SK-N-SH treated with all-trans-retinoic acid at 6 μM for 48 hours (cell line): Measurements from ENCODE around the gene SOX12.

ENCODE experiments used
- ATAC-seq: fragments of 200-7000 bp; cut with Tn5 transposase; 3 replicates; pipeline ENCODE4 v1.9.1; 2020; ENCODE audit warnings: mild to moderate bottlenecking, moderate library complexity
- ARNTL ChIP-seq: fragments of 450-650 bp; formaldehyde crosslinking; IDR thresholded peaks from 2 replicates; pipeline ENCODE4 v1.5.0; 2020; ENCODE audit warnings: low read depth, mild to moderate bottlenecking, moderate library complexity, borderline replicate concordance
- BACH2 ChIP-seq: fragments of 250-450 bp; sonication (Bioruptor Pico); IDR thresholded peaks from 2 replicates; pipeline ENCODE4 v1.9.0; 2021; ENCODE audit warnings: mild to moderate bottlenecking, borderline replicate concordance
- CREB5 ChIP-seq: fragments of 250-450 bp; sonication (Bioruptor Pico); IDR thresholded peaks from 2 replicates; pipeline ENCODE4 v1.5.1; 2020; ENCODE audit warnings: low read depth, mild to moderate bottlenecking, moderate library complexity
- CSDC2 ChIP-seq: fragments of 250-450 bp; sonication (Bioruptor Pico); IDR thresholded peaks from 2 replicates; pipeline ENCODE4 v1.5.0; 2020; ENCODE audit warnings: mild to moderate bottlenecking, moderate library complexity
- ESRRG ChIP-seq: fragments of 250-450 bp; sonication (Bioruptor Pico); IDR thresholded peaks from 2 replicates; pipeline ENCODE4 v1.6.1; 2021; ENCODE audit warnings: mild to moderate bottlenecking
- ISL1 ChIP-seq: fragments of 250-450 bp; sonication (Bioruptor Pico); IDR thresholded peaks from 2 replicates; pipeline ENCODE4 v2.1.2; 2022; ENCODE audit warnings: mild to moderate bottlenecking, moderate library complexity
- OSR1 ChIP-seq: fragments of 250-450 bp; sonication (Bioruptor Pico); IDR thresholded peaks from 2 replicates; pipeline ENCODE4 v1.8.0; 2022; ENCODE audit warnings: moderate library complexity, mild to moderate bottlenecking, inconsistent platforms
- RARB ChIP-seq: fragments of 250-450 bp; sonication (Bioruptor Pico); IDR thresholded peaks from 2 replicates; pipeline ENCODE4 v1.8.0; 2021; ENCODE audit warnings: mild to moderate bottlenecking, moderate library complexity
- SNAI2 ChIP-seq: fragments of 250-450 bp; sonication (Bioruptor Pico); IDR thresholded peaks from 2 replicates; pipeline ENCODE4 v1.5.0; 2020; ENCODE audit warnings: mild to moderate bottlenecking, moderate library complexity
- TCF4 ChIP-seq: fragments of 250-450 bp; sonication (Bioruptor Pico); IDR thresholded peaks from 2 replicates; pipeline ENCODE4 v1.8.0; 2021; ENCODE audit warnings: mild to moderate bottlenecking, moderate library complexity, borderline replicate concordance
- TOX ChIP-seq: fragments of 250-450 bp; sonication (Bioruptor Pico); IDR thresholded peaks from 2 replicates; pipeline ENCODE4 v1.8.0; 2021; ENCODE audit warnings: mild to moderate bottlenecking, moderate library complexity, borderline replicate concordance
- ZC3H10 ChIP-seq: fragments of 250-450 bp; sonication (Bioruptor Pico); IDR thresholded peaks from 2 replicates; pipeline ENCODE4 v1.5.1; 2021; ENCODE audit warnings: mild to moderate bottlenecking, moderate library complexity
- ZFP3 ChIP-seq: fragments of 250-450 bp; sonication (Bioruptor Pico); IDR thresholded peaks from 2 replicates; pipeline ENCODE4 v1.5.0; 2020; ENCODE audit warnings: mild to moderate bottlenecking, moderate library complexity
- ZFP30 ChIP-seq: fragments of 450-650 bp; formaldehyde crosslinking; IDR thresholded peaks from 2 replicates; pipeline ENCODE4 v1.5.0; 2022; ENCODE audit warnings: mild to moderate bottlenecking, moderate library complexity
- ZNF8 ChIP-seq: fragments of 450-650 bp; formaldehyde crosslinking; IDR thresholded peaks from 2 replicates; pipeline ENCODE4 v1.5.0; 2020; ENCODE audit warnings: mild to moderate bottlenecking, moderate library complexity
- TF ChIP-seq, protein P1 (sequence below): fragments of 250-450 bp; sonication (Bioruptor Pico); IDR thresholded peaks from 2 replicates; pipeline ENCODE4 v1.8.0; 2021; ENCODE audit warnings: low read depth, mild to moderate bottlenecking, moderate library complexity, borderline replicate concordance
- TF ChIP-seq, protein P2 (sequence below): fragments of 250-450 bp; sonication (Bioruptor Pico); IDR thresholded peaks from 2 replicates; pipeline ENCODE4 v1.8.0; 2020; ENCODE audit warnings: mild to moderate bottlenecking, moderate library complexity, borderline replicate concordance
- TF ChIP-seq, protein P3 (sequence below): fragments of 250-450 bp; sonication (Bioruptor Pico); IDR thresholded peaks from 2 replicates; pipeline ENCODE4 v1.5.0; 2020; ENCODE audit warnings: mild to moderate bottlenecking, moderate library complexity

Gene SOX12

DNA sequence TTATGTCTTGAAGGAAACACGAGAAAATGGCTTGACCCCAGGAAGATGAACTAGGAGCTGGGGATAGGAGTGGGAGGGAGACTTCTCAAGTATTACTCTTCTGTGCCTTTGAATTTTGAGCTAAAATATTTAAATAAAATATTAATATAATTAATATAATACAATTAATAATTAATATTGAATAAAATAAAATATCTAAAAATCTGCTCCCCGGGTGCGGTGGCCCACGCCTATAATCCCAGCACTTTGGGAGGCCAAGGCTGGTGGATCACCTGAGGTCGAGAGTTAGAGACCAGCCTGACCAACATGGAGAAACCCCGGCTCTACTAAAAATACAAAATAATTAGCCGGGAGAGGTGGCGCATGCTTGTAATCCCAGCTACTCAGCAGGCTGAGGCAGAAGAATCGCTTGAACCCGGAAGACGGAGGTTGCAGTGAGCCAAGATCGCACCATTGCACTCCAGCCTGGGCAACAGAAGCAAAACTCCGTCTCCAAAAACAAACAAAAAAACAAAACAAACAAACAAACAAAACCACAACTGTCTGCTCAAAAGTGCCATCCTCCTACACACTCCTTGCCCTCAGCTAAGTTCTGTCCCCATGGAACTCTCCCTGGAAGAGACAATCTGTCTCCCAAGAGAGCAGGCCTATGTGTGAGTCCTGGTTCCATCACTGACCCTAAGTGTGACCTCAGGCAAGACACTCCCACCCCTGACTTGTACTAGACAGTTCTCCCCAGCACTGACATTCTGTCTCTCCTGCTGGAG, 41.5 kb downstream of the SOX12 start:
- no peak for TF ChIP-seq OSR1 (CRISPR knock-in tag)
- no peak for TF ChIP-seq BACH2
- TF ChIP-seq RARB (CRISPR knock-in tag) = no peak
- TF ChIP-seq ZC3H10 (CRISPR knock-in tag) = no peak
- TF ChIP-seq, protein P1, sequence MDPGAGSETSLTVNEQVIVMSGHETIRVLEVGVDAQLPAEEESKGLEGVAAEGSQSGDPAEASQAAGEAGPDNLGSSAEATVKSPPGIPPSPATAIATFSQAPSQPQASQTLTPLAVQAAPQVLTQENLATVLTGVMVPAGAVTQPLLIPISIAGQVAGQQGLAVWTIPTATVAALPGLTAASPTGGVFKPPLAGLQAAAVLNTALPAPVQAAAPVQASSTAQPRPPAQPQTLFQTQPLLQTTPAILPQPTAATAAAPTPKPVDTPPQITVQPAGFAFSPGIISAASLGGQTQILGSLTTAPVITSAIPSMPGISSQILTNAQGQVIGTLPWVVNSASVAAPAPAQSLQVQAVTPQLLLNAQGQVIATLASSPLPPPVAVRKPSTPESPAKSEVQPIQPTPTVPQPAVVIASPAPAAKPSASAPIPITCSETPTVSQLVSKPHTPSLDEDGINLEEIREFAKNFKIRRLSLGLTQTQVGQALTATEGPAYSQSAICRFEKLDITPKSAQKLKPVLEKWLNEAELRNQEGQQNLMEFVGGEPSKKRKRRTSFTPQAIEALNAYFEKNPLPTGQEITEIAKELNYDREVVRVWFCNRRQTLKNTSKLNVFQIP = no peak
- no peak for TF ChIP-seq TOX
- TF ChIP-seq, protein P2, sequence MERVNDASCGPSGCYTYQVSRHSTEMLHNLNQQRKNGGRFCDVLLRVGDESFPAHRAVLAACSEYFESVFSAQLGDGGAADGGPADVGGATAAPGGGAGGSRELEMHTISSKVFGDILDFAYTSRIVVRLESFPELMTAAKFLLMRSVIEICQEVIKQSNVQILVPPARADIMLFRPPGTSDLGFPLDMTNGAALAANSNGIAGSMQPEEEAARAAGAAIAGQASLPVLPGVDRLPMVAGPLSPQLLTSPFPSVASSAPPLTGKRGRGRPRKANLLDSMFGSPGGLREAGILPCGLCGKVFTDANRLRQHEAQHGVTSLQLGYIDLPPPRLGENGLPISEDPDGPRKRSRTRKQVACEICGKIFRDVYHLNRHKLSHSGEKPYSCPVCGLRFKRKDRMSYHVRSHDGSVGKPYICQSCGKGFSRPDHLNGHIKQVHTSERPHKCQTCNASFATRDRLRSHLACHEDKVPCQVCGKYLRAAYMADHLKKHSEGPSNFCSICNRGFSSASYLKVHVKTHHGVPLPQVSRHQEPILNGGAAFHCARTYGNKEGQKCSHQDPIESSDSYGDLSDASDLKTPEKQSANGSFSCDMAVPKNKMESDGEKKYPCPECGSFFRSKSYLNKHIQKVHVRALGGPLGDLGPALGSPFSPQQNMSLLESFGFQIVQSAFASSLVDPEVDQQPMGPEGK = no peak
- TF ChIP-seq ESRRG (CRISPR knock-in tag) = no peak
- TF ChIP-seq ZFP30 (CRISPR knock-in tag) = no peak
- TF ChIP-seq, protein P3, sequence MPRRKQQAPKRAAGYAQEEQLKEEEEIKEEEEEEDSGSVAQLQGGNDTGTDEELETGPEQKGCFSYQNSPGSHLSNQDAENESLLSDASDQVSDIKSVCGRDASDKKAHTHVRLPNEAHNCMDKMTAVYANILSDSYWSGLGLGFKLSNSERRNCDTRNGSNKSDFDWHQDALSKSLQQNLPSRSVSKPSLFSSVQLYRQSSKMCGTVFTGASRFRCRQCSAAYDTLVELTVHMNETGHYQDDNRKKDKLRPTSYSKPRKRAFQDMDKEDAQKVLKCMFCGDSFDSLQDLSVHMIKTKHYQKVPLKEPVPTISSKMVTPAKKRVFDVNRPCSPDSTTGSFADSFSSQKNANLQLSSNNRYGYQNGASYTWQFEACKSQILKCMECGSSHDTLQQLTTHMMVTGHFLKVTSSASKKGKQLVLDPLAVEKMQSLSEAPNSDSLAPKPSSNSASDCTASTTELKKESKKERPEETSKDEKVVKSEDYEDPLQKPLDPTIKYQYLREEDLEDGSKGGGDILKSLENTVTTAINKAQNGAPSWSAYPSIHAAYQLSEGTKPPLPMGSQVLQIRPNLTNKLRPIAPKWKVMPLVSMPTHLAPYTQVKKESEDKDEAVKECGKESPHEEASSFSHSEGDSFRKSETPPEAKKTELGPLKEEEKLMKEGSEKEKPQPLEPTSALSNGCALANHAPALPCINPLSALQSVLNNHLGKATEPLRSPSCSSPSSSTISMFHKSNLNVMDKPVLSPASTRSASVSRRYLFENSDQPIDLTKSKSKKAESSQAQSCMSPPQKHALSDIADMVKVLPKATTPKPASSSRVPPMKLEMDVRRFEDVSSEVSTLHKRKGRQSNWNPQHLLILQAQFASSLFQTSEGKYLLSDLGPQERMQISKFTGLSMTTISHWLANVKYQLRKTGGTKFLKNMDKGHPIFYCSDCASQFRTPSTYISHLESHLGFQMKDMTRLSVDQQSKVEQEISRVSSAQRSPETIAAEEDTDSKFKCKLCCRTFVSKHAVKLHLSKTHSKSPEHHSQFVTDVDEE (CRISPR knock-in tag) = no peak
- no peak for TF ChIP-seq SNAI2
- TF ChIP-seq CREB5 (CRISPR knock-in tag) = no peak
- TF ChIP-seq CSDC2 (CRISPR knock-in tag) = no peak
- no peak for TF ChIP-seq ZNF8 (CRISPR knock-in tag)
- TF ChIP-seq TCF4 (CRISPR knock-in tag) = no peak
- no peak for ATAC-seq

DNA sequence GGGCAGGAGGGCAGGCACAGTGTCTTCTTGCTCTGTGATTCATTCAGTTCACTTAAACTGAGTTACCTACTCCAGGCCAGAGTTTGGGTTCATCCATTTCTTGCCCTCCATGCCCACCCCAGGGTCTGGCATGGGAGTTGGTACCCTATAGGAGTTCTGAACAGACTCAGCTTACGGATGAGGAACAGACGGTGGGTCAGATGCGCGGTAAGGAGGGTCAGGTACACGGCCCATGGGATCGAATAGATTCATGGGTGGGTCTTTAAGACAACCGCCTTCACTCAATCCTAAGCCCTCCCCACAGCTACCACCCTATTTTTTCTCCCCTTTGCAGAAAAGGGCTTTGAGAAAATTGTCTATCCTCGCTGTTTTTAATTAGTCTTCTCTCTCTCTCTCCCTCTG, 42.1 kb downstream of the SOX12 start:
- no peak for ATAC-seq
- TF ChIP-seq OSR1 (CRISPR knock-in tag) = no peak
- no peak for TF ChIP-seq BACH2
- no peak for TF ChIP-seq CSDC2 (CRISPR knock-in tag)
- TF ChIP-seq ZFP3 (CRISPR knock-in tag) = no peak
- no peak for TF ChIP-seq RARB (CRISPR knock-in tag)
- no peak for TF ChIP-seq ISL1 (CRISPR knock-in tag)
- TF ChIP-seq ZNF8 (CRISPR knock-in tag) = no peak
- no peak for TF ChIP-seq TCF4 (CRISPR knock-in tag)
- TF ChIP-seq, protein P1 = no peak
- TF ChIP-seq, protein P3 (CRISPR knock-in tag) = no peak
- TF ChIP-seq ARNTL (CRISPR knock-in tag) = no peak
- no peak for TF ChIP-seq ZC3H10 (CRISPR knock-in tag)
